ENCODE data around the gene TP53BP2.
"Not testable (repeated sequence)": the region's sequence is repeated elsewhere in the genome, so short reads cannot be mapped to it uniquely, and the experiment has no call there.

Gene TP53BP2

GRCh38 chr1:223852337-223852736 is 6.6 kb upstream of the TP53BP2 start:
- DNase-seq (ENCODE audit: low read depth in 2 of 2): no peak

- DNase-seq (ENCODE audit: low read depth in 2 of 2): no peak
Measured at GRCh38 chr1:223849352-223850254, 3.9 kb upstream of the TP53BP2 start.

- DNase-seq (ENCODE audit: low read depth in 2 of 2): no peak
Measured at GRCh38 chr1:223848536-223848935, 2.8 kb upstream of the TP53BP2 start.

- no peak for DNase-seq (ENCODE audit: low read depth in 2 of 2)
Measured at GRCh38 chr1:223847781-223848345, 2.1 kb upstream of the TP53BP2 start.

GRCh38 chr1:223845037-223845809 is 524 bp downstream of the TP53BP2 start:
- DNase-seq (ENCODE audit: low read depth in 2 of 2): no peak

GRCh38 chr1:223844787-223845036 is 1.0 kb downstream of the TP53BP2 start:
- no peak for DNase-seq (ENCODE audit: low read depth in 2 of 2)

GRCh38 chr1:223843934-223844786 is 1.6 kb downstream of the TP53BP2 start:
- no peak for DNase-seq (ENCODE audit: low read depth in 2 of 2)

- no peak for DNase-seq (ENCODE audit: low read depth in 2 of 2)
Measured at GRCh38 chr1:223842784-223843183, 3.0 kb downstream of the TP53BP2 start.

GRCh38 chr1:223841977-223842623 is 3.6 kb downstream of the TP53BP2 start:
- not testable (repeated sequence) for DNase-seq (ENCODE audit: low read depth in 2 of 2)

GRCh38 chr1:223840254-223840653 is 5.5 kb downstream of the TP53BP2 start:
- DNase-seq (ENCODE audit: low read depth in 2 of 2): no peak

GRCh38 chr1:223838125-223838854 is 7.5 kb downstream of the TP53BP2 start:
- no peak for DNase-seq (ENCODE audit: low read depth in 2 of 2)

- no peak for DNase-seq (ENCODE audit: low read depth in 2 of 2)
Measured at GRCh38 chr1:223837687-223838086, 8.1 kb downstream of the TP53BP2 start.

- DNase-seq (ENCODE audit: low read depth in 2 of 2): no peak
Measured at GRCh38 chr1:223837206-223837605, 8.5 kb downstream of the TP53BP2 start.

- DNase-seq (ENCODE audit: low read depth in 2 of 2): no peak
Measured at GRCh38 chr1:223836586-223836985, 9.2 kb downstream of the TP53BP2 start.

GRCh38 chr1:223835754-223836153 is 10.0 kb downstream of the TP53BP2 start:
- no peak for DNase-seq (ENCODE audit: low read depth in 2 of 2)

- DNase-seq (ENCODE audit: low read depth in 2 of 2): no peak
Measured at GRCh38 chr1:223834660-223835263, 11.0 kb downstream of the TP53BP2 start.

- no peak for DNase-seq (ENCODE audit: low read depth in 2 of 2)
Measured at GRCh38 chr1:223833948-223834347, 11.8 kb downstream of the TP53BP2 start.

- DNase-seq (ENCODE audit: low read depth in 2 of 2): no peak
Measured at GRCh38 chr1:223832637-223832943, 13.2 kb downstream of the TP53BP2 start.

GRCh38 chr1:223831755-223832636 is 13.8 kb downstream of the TP53BP2 start:
- DNase-seq (ENCODE audit: low read depth in 2 of 2): no peak

All from fibroblast of skin of left biceps (primary cell).